Activated CD8-positive, alpha-beta memory T cell treated with anti-CD3 and anti-CD28 coated beads for 48 hours (primary cell): Measurements from ENCODE around the gene NOC4L.

Experiments
- DNase-seq, 3 experiments: peaks; one replicate each; pipeline ENCODE4 v3.0.0-alpha.2; 2020; ENCODE audit warnings: low read depth in 2 of 3, low spot score in 2 of 3

Gene NOC4L

DNA sequence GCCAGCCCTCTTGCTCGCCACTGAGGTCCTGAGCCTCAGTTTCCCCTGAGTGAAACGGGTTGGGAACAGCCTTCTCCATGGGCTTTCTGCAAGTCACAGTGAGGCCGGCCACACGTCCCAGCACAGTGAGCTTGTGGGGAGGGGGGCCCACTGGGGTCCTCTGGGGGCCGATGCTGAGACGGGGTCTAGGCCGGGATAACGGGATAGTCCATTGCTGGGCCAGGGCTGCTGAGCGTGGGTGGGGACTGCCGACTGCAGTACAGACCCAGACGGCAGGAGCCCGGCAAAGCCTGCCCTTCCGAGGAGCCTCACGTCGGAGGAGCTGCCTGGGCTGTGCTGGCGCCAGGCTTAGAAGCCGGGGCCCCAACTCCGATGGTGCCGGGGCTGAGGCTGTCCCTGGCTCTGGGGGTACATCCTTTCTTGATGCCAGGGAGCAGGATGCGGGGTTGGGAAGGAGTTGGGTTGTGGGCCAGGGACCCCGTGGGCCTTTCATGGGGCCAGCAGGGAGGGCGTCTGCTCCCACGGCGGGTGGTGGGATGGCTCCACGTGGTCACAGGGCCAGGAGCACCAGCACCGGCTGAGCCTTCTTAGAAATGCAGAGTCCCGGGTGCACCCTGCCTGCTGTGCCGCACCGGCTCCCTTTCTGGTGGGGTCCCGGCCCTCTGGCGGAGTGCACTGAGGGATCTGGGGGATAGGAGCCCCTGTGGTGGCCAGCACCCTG is 24.2 kb downstream of the NOC4L start:
- no peak for DNase-seq

GRCh38 chr12:132169376-132169775 is 25.1 kb downstream of the NOC4L start:
- no peak for DNase-seq

GRCh38 chr12:132170094-132170636 is 25.9 kb downstream of the NOC4L start:
- no peak for DNase-seq

DNA sequence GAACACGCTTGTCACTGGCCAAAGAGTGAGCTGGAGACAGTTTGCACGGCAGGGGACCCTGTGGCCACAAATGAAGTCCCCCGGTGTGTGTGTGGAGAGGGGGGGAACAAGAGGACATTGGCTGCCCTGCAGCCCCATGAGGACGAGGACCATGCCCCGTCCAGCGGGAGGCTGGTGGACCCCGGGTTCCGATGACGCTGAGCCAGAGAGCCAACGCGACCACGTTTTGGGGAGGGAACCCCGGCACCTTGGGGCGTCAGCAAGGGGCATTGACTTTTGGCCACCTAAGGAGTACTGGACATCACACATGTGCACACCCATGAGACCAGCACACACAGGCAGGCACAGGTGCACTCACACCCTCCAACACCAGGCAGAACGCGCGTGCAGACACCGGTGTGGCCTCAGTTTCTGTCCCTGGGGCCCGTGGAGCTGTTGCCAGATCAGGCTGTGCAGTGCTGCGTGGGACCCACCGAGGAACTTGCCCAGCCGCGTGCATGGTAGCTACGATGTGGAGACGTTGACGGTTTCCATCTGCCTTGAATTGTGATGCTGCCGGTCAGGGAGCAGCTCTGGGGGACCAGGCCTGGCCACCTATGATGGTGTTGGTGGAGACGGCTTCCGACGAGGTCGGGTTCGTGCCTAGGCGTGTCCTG is 26.5 kb downstream of the NOC4L start:
- no peak for DNase-seq

DNA sequence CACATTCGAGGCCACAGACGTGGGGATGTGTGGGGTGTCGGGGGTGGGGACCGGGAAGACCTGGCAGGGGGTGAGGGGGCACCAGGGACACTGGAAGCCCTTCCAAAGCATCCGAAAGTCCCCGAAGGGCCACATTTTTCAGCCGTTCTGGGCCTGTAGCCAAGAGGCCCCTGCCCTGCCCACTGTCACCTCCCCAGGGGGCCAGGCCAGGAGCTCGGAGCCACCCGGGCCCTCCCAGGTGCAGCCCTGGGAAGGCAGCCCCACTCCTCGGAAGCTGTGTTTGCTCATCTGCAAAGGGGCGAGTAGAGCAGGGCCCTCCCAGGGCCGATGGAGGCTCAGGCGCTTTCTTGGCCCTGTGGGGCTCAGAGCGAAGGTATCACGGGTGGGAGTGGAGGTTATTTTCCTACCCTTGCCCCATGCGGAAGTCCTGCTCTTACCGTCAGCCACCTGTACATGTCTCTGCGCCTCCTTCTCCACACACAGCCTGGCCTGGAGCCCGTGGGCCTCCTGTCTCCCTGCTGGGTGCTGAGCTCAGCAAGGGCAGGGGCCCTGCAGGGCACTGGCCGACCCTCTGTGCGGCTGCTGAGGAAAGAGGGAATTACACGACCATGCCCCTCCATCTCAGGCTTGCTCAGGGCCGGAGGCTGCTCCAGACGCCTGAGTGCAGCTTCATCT is 27.2 kb downstream of the NOC4L start:
- DNase-seq, result no peak

- DNase-seq, result no peak
These were observed 27.8 kb downstream of the NOC4L start for GRCh38 chr12:132171968-132172521.

DNA sequence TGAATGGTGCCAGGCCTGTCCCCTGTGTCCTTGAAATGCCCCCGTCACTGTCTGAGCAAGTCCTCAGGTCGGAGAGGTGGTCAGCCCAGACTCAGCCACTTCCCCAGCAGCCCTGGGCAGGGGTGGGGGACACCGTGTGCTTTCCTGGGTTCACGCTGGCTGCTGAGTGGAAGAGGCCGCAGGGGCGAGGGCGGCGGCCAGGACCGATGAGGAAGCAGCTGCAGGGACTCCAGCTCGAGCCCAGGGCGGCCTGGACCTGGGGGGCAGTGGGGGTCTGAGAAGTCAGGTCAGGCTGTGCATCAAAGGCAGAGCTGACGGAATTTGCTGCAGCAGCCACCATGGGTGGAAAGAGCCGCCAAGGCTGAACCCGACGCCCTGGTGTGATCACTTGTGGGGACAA is 28.4 kb downstream of the NOC4L start:
- DNase-seq, result no peak

DNA sequence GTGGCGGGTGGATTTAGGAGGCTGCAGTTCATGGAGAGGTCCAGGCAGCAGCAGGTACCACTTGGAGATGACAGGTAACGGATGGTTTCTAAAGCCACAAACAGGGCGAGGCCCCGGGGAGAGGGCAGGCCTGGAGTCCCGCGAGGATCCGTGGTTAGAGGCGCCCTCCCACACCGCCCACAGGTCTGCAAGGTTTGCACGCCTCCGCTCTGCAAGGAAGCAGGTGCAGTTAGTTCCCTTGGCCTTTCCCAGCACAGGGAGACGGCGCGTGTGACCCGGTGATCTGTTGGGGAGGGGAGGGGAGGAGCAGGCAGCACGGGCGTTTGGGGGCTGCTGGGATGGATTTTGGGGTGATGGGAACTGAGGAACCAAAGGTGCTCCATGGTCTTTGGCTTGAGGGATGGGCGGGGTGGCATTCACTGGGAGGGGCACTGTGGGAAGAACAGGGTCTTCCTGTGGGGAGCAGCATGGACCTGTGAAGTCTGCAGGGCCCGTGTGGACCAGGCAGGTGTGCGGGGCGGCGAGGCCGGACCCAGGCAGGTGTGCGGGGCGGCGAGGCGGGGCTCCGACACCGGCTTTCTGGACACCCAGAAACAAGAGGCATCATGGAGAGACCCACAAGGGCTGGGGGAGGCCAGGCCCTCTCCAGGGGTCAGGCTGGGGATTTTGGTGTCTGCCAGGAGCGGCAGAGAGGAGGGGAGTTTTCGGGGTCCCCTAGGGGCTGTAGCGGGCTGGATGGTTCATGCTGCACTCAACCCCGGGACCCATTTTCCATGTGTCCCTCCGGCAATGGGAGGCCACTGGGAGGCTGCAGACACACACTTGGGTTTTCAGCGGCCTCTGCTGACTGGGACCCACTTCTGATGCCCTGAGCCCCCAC is 29.1 kb downstream of the NOC4L start:
- no peak for DNase-seq

- no peak for DNase-seq
These were observed 30.0 kb downstream of the NOC4L start for GRCh38 chr12:132174015-132174838.

- no peak for DNase-seq
These were observed 30.7 kb downstream of the NOC4L start for GRCh38 chr12:132174839-132175490.

DNA sequence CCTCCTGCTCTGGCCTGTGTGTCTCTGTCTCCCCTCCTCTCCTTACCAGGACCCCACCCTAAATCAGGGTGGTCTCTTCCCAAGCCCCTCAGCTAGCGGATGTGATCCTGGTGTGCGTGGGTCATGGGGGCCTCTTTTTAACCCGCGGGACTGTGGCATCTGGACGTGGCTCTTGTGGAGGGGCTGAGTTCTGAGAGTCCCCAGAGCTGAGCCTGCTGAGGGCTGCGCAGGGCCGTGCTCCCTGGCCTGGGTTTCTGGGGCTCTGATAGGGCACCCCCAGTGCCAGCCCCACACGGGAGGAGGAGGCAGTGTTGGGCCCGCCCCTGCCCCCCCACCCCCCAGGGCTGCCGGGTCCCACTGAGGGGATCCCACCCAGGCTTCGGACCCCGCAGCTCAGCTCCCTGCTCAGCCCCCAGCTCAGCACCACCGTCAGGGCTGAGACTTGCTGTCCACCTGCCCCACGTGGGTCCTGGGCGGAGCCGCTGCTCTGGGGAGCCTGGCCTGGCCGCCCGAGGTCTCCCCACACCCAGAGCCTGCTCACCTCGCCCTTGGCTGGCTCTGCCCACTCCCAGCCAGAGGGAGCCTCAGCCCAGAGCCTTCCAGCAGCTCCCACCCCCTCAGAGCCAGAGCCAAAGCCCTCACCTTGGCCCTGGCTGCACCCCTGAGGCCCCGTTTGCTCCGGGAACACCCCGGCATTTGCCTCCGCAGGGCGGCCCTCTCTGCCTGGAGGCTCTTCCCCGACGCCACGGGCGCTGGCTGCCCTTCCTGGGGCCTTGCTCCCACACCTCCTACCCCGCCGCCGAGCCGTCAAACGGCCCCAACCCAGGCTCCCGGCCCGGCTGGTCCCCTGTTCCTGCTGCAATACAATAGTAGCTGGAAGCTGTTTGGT is 31.5 kb downstream of the NOC4L start:
- no peak for DNase-seq

GRCh38 chr12:132176385-132176919 is 32.2 kb downstream of the NOC4L start:
- DNase-seq, result no peak

- DNase-seq, result no peak
These were observed 32.8 kb downstream of the NOC4L start for GRCh38 chr12:132176920-132177551.

GRCh38 chr12:132178316-132178715 is 34.1 kb downstream of the NOC4L start:
- DNase-seq, result no peak

DNA sequence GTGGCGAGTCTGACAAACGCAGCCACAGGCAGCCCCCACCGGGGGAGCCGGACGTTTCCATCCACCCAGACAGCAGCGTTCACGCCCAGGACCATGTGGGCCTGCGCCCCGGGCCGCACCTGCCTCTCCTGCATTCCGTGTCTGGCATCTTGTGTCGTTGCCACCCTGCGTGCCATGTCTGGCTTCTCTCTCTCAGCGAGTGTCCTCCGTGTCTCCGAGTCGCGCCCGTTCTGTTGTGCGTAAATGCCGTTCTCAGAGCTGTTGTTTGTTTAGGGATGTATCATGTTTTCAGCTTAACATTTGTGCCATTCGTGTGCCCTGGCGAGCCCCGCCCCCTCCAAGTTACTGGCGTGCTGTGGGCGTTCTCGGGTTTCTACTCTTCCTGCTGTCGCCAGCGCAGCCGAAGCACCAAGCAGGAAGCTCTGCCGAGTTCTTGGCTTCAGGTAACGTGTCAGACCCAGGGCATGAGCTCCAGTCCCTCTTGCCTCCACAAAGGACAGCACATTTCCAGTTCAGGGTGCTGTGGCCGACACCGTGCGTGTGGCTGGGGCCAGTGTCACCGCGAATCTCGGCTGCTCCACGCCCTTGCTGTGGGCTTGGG is 34.6 kb downstream of the NOC4L start:
- no peak for DNase-seq

- DNase-seq, result no peak
These were observed 35.4 kb downstream of the NOC4L start for GRCh38 chr12:132179431-132180362.
